DND-41 (cell line): Measurements from ENCODE around the gene FLNB.

Experiments
- CTCF ChIP-seq: IDR thresholded peaks from 2 replicates; pipeline ENCODE4 v1.5.1; 2012; ENCODE audit warnings: borderline replicate concordance, low read length, moderate library complexity, mild to moderate bottlenecking; ENCODE audit not compliant: poor library complexity, severe bottlenecking; ENCODE audit errors: extremely low read depth
- EZH2 ChIP-seq: IDR thresholded peaks from 3 replicates; pipeline ENCODE4 v1.6.1; 2012; ENCODE audit warnings: borderline replicate concordance, low read depth, mild to moderate bottlenecking, moderate library complexity, low read length, inconsistent platforms; ENCODE audit not compliant: severe bottlenecking

DNA sequence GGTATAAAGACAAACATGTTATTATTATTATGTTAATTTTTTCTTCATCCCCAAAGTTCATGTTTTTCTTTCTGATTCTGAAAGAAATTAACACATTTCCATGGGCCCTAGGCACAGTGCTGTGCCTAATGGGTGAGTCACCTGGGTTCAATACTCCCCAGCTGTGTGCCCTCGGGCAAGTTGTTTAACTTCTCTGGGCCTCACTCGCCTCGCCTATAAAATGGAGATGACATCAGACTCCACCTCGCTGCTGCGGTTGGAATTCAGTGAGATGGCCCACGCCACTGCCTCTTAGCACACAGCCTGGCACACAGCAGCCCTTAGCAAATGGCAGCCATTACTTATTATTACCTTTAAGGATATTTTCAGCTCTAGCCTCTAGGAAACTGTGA lies 179.9 kb downstream of the FLNB start:
- TF ChIP-seq CTCF, result no peak
- no peak for TF ChIP-seq EZH2
